Central memory CD4-positive, alpha-beta T cell (primary cell): ENCODE measurements around the gene EED.
"Not testable (repeated sequence)": the region's sequence is repeated elsewhere in the genome, so short reads cannot be mapped to it uniquely, and the experiment has no call there.

Experiments used
- DNase-seq: peaks from one replicate; pipeline ENCODE4 v3.0.0; 2022

The EED gene

DNA sequence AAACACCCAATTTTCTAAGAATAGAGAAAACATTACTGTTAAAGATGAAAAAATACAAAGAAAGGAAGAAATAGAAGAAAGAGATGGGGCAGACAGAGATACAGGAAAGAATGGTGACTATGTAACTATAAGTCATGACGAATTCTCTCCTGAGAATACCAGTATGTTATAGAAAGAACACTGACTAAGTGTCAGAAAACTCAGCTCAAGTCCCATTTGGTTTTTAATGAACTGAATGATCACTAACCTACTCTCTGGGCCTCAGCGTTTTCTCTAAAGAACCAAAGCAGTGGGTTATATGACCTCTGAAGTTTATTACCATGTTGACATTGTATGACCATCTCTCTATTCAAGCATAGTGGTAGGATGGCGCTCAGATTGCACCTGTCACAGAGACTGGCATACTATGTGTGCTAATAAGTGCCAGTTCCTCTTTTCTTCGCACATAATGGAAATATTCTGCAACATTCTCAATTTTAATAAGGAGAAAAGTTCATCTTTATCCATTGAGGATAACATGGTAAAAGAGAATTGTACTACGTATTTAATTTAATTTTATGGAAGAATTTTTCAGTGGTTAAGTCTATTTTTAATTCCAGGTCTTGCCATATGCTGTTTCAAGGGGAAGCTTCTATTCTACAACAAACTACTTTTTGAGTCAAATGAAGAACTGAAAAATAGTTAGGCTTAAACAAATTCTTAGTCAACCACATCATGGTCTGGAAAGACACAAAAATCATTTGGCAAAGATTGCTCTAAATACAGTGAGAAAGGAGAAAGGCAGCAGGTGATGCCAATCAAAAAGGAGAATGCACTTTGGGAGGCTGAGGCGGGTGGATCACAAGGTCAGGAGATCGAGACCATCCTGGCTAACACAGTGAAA, 25.0 kb upstream of the EED start:
- DNase-seq: no peak

DNA sequence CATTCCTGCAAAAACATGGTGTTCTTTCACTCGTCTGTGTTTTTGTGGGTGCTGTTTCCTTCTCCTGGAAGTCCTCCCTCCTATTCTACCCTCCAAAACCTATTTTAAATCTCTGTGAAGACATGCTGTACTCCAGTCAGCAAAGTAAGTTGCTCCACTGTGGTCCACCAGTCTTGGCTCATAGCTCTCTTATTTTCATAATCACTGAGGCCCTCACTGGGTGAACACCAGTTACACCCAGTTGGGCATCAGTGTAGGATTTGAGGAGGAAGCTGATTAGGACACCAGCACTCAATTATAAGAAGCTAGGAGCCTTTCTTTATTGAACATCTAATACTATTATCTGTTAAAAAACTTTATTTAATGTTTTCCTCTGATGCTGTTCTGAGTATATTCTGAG, 23.9 kb upstream of the EED start:
- DNase-seq: no peak

DNA sequence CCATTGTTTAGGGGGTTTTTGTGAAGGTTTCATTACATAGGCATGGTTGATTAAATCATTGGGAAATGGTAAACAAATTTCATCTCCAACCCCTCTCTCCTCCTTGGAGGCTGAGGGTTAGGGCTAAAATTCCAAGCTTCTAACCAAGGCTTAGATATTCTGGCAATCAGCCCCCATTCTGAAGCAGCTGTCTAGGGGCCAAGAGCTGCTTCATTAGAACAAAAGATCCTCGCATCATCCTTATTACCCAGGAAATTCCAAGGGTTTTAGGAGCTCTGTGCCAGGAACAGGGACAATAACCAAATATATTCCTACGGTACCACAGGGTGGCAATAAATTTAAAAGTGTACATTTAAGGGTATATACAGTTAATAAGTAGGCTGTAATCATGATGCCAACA, 22.5 kb upstream of the EED start:
- DNase-seq: no peak

DNA sequence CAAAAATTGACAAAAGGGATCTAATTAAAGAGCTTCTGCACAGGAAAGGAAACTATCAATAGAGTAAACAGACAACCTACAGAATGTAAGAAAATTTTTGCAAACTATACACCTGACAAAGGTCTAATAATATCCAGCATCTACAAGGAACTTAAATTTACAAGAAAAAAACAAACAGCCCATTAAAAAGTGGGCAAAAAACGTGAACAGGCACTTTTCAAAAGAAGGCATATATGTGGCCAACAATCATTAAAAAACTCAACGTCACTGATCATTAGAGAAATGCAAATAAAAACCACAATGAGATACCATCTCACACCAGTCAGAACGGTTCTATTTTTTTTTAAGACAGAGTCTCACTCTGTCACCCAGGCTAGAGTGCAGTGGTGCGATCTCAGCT, 20.0 kb upstream of the EED start:
- not testable (repeated sequence) for DNase-seq

DNA sequence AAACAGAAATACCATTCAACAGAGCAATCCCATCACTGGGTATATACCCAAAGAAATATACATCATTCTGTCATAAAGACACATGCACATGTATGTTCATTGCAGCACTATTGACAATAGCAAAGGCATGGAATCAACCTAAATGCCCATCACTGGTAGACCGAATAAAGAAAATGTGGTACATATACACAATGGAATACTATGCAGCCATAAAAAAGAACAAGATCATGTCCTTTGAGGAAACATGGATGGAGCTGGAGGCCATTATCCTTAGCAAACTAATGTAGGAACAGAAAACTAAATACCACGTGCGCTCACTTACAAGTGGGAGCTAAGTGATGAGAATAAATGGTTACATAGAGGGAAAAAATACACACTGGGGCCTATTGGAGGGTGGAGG, 19.2 kb upstream of the EED start:
- DNase-seq: not testable (repeated sequence)

DNA sequence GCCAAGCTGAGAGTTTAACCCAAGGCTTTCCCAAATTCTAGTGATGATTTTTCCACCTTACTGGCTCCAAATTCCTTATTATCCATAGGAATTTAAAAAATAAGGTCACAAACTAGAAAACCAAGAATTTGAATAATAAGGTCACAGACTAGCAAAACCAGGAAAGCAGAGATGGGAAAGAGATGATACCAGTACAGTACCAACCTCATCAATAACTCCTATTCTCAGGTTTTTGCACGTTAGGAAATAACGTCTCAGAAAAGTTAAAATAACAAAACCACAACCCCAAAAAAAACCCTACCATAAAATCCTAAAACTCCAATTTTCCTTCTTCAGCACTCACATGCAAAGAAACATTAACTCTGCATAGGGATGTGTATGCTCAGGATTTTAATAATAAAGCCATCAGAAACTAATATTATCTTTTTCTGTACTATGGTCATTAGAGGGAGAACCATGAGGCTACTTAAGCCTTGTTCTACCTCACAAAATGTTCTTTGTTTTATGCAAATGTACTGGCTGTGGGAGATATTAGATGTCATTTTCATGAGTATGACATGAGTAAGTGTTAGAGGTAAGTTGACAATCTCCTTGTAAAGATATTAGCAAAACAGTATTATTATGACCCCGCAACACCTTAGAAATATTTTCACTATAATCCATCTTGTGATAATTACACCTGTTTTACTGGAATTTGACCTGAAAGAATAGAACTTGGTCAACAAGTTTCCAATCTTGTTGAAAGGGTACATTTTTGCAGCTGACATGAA, 16.1 kb upstream of the EED start:
- DNase-seq: no peak

DNA sequence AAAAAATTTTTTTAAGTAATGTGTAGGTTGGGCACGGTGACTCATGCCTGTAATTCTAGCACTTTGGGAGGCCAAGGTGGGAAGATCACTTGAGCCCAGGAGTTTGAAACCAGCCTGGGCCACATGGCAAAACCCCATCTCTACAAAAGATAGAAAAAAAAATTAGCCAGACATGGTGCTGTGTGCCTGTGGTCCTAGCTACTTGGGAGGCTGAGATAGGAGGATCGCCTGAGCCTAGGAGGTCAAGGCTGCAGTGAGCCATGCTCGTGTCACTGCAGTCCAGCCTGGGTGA, 15.6 kb upstream of the EED start:
- not testable (repeated sequence) for DNase-seq

DNA sequence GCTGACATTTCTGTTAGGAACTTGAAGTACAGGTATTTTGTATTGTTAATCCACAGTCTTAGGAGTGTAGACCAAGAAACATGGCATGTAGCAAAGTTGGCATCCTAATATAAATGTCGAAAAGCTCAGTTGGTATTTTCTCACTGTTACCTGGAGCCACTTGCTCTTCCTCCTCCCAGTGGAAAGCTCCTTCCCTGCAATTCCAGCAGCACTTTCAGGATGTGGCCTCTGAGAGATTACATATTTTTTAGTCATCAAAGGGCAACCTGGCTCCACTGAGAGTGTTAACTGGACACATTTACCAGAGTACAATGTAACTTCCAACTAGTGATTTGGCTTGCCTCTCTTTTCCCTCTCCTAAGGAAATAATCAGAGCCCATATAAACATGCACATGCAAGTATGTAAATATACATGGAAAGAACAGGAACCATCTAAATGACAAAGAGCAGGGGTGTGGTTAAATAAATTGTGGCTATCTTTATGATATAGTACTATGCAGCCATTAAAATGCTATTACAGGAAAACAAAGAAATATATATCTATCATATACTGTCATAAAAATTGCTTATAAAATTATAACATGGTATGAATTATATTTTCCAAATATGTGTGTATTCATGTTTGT, 14.3 kb upstream of the EED start:
- no peak for DNase-seq

DNA sequence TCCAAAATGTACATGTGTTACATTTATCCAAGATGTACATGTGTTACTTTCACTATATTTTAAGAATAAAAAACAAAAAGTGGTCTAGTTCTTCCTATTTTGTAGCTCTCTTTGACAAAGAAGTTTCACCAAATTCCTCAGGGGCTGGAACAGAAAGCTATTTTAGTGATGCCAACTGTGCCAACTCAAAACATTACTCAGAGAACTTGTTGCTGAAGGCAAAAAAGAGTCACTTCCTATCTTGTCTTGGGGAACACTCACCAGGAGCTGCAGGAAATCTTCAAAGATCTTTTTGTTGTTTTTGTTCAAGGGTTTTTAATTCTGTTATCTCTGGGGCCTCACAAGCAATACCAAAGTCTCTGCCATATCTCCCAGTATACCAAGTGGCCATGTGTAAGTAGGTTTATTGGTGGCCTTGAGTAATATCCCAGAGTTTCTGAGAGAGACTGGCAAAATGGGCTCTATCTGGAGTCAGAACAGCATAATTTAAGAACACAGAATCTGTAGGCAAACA, 13.6 kb upstream of the EED start:
- DNase-seq: no peak

DNA sequence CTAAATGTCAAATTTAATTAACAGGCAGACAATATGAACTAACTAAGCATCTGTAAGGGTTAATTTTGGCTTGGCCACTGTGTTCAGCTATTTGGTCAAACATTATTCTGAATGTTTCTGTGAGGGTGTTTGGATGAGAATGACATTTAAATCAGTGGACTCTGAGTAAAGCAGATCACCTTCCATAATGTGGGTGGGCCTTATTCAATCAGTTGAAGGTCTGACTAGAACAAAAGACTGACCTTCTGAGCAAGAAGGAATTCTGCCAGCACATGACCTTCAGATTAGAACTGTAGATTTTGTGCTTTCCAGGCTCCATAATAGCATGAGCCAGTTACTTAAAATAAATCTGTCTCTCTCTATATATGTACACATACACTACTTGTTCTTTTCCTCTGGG, 12.0 kb upstream of the EED start:
- DNase-seq: no peak

DNA sequence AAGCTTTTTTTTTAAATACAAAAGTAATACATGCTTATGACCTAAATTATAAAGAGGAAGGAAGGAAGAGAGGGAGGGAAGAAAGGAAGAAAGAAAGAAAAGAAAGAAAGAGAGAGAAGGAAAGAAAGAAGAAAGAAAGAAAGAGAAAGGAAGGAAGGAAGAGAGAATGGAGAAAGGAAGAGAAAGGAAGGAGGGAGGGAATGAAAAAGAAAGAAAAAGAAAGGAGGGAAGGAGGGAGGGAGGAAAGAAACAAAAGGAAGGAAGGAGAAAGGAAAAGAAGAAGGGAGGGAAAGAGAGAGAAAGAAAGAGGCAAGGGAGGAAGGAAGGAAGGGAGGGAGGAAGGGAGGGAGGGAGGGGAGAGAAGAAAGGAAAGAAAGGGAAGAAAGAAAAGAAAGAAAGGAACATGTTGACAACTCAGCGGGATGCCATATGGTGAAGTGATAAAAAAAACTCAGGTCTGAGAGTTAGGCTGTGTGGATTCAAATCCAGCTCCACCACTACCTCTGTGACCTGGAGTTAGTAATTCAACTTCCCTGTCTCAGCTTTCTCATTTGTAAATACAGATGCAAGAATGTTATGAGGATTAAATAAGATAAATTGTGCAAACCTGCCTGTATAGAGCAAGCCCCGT, 9.6 kb upstream of the EED start:
- DNase-seq: no peak

DNA sequence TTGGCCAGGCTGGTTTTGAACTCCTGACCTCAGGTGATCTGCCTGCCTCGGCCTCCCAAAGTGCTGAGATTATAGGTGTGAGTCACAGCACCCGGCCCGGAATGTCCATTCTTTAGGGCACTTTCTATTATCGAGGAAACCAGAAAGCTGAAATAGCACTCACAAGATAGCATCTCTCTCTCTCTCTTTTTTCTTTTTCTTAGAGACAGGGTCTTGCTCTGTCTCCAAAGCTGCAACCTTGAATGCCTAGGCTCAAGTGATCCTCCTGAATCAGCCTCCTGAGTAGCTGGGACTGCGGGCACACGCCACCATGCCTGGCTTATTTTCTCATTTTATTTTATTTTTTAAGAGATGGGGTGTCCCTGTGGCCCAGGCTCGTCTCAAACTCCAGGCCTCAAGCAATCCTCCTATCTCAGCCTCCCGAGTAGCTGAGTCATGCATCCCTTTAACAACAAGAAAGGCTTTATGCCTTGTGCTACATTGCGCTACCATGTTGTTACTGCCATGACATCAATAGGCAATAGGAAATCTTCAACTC, 7.2 kb upstream of the EED start:
- DNase-seq: no peak

DNA sequence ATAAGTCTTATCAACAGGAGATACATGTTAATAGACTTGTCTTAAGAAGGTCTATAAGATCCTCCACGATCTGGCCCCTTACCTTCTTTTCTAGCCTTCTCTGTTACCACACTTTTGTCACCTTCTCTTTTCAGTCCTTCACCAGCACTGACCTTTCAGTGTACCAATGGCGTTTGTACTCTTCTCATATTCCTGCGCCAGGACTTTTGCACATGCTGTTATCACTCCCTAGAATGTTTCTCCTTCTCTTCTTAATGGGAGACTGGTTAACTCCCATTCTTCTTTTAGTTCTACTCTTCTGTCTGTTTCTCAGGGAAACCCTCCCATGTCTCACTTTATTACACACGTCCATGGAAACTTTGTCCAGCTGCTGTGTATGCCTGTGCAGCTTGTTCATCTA, 4.4 kb upstream of the EED start:
- DNase-seq: no peak

DNA sequence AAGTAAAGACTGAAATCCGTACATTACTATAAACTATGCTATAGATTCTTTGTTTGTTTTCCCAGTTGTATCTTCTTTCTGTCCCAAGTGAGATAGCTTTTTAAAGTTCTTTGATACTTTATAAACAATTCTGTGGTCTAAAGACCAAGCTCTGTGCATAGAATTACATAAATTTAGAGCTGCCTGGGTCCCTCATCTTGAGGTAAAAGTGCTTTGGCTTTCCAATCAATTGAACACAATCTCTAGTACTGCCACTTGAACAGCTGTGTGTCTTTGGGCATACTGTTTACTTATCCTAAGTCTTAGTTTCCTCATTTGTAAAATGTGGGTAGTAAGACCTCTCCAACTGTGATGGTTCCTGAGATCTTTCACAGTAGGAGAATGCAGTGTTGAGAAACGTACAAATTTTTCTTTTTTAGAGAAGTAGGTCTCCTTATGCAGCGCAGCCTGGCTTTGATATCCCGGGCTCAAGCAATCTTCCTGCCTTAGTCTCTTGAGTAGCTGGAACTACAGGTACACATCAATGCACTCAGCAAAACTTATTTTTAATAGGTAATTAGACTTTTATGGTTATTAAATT, 2.5 kb upstream of the EED start:
- no peak for DNase-seq

DNA sequence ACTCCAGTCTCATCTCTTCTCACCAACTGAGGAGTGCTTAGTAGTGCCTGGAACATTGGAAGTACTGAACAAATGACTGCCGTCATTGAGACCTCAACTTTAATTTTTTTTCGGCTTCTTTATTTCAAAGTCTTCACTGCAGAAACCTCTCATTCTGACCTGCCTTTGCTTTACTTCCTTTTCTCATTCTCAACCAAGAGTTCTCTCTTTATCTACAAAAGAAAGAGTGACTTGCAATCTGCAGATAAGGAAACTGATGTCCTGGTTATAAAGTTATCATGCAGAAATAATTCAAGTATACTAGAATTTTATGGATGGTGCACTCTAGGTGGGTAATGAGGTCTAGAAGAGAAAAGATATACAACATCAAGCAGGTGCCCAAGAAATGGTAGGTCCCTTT, 1.2 kb upstream of the EED start:
- no peak for DNase-seq

DNA sequence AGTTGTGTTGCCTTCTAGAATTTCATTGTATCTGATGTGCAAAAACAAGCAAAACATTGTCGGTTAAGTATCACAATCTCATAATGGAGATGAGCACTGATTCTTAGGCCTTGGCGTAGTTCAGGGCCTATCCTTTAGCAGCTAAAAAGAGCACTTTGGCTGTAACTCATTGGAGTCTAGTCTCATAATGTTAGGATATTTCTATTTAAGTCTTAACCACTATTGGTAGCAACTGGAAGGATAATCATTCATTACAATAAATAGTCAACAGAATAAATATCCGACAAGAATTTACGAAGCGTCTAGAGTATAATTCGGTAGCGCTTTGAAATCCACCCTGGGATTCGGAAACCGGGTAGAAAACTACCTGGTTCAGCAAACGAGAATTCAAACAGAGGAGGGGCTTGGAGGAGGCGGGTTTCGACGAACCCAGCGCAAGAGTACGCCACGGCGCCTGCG, 461 bp upstream of the EED start:
- peak; percentile 91 for DNase-seq

DNA sequence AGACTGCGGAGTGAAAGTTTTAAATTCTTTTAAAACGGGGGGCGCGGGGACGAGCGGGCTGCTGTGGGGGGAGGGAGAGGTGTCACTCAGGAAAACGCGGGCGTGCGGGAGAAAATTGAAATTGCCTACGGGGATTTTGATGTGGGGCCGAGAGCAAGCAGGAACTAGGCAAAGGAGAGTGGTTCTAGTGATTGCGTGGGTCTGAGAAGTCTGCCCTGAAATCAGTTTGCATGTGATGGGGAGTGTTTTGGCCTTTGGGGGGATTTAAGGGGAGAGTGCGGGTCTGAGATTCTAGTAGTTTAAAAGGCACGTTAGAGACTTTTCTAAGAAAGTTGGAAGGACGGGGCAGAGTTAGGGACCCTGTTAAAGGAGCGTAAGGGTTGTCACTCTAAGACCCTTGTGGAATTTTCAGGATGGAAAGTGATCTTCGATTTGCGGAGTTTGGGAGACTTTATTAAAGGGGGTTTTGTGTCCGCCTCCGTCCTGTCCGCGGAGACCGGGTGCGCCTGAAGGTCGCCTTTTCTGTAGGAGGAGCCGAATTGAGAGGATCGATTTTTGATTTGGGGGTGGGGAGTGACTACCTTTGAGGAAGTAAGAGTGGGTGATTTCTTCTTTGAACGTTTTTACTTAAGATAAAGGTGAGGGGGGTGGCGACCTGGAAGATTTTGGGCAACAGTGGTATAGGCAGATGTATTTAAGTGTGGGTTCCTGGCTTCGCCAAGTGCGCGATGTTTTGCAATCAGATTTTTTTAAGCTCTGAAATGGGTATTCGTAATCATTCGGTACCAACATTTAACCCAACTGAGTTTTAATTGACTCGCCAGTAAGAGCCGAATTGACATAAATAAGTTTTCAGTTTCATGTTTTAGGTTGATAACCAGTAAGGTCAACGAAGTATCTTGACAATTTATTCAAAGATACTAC, 1.1 kb downstream of the EED start:
- peak; percentile 5 for DNase-seq

DNA sequence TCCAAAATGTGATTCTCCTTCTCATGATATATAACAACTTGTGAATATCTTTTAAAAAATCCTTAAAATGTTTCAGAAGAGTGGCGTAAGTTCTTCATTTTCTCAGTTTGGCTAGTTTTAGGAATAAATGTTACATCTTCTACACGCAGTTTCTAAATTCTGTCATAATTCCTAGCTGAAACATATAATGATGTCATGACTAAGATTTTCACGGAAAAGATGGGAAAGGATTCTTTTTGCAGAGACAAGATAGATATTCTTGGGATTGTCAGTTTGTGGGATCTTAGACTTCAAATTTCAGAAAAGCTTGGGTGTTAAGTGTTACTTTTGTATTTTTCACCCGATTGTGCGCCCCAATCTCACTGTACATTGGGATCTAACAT, 1.7 kb downstream of the EED start:
- no peak for DNase-seq

DNA sequence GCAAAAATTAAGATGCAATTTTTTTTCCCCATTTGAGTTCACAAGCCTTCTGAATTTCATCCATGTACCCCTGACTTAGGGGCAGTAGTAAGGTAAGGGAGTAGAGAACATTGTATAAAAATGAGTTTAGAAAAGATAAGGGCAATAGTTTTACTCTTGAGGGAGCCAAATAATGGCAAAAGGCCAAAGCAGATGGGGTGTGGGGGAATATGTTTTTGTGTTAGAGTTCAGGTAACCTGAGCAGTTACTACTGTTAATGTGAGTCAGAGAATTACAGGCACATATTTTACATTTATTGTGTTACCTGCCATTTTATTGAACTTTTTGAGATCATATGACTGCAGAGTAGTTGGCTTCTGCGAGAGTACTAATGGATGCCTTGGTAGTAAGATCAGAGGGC, 3.1 kb downstream of the EED start:
- DNase-seq: no peak

DNA sequence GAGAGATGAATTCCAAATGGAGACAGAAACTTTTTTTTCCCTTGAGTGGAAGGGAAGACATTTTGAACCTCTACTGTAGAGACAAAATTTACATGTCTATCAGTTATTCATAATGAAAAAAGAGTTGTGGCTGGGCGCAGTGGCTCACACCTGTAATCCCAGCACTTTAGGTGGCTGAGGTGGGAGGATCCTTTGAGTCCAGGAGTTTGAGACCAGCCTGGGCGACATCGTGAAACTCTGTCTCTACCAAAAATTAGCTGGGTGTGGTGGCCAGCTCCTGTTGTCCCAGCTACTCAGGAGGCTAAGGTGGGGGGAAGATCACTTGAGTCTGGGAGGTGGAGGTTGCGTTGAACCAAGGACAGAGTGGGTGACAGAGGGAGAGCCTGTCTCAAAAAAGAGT, 4.1 kb downstream of the EED start:
- DNase-seq: no peak

DNA sequence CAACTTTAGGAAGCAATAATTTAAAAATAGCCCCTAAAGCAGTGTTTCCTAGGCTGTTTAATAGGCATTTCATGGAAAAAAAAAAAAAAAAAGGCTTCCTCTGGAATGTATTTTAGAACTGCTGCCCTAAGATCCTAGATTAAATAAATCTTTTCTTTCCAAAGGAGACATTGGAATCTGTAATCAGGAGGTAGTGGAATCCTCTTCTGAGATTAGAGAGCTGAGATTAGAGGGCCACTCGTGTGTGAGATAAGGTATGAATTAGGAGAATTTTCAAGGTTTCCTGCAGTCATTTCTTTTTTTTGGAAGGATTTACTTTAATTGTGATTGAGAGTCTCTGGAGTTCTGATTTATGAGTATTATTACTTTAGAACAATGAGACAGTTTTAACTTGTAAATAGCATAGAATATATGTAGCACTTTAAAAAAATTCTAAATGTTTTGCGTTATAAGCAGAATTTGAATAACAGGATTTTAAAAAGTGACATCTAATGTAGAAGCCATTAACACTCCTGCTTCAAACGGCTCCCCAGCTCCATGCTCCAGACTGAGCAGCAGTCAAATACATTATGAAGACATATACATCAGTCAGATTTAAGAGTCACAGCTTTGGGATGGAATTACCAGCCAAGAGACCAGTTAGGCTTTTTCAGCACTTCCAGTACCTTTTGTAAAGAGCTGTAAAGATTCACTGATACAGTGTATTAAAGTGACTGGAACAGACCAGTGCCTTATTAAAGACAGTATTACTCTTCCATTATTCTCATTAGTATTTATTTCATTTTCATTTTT, 5.0 kb downstream of the EED start:
- DNase-seq: no peak
